Measurements from ENCODE around the gene TIGD2.

DNA sequence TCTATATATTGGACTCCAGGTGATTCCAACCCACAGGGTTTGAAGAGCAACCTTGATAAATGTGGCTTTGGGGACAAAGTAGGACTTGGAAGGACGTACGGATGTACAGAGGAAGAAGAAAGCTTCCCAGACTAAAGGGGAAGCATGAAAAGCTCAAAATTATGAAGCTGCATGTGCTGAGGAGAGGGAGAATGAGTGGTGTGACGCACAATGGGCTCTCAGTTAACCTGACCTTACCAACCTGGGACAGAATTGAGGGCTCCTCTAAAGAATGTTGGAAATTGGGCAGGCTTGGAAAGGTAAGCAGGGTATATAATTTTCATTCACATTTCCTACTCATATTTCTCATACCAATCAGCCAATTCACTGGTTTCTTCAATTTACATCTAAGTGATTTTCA, 10.5 kb upstream of the TIGD2 start:
- TF ChIP-seq TAF1 (IDR thresholded peaks at IDR 0.05; ENCODE audit: borderline replicate concordance, insufficient read depth, low read length) (no peak), POLR2AphosphoS5 (IDR thresholded peaks at IDR 0.05; ENCODE audit: low read depth, low read length) (no peak), SIN3A (IDR thresholded peaks at IDR 0.05; ENCODE audit: borderline replicate concordance, insufficient read depth, low read length) (no peak), FOXP2 (optimal IDR thresholded peaks at IDR 0.05; ENCODE audit: borderline replicate concordance, extremely low read depth, extremely low read length, insufficient read depth) (no peak)
- TF ChIP-seq, protein P1, sequence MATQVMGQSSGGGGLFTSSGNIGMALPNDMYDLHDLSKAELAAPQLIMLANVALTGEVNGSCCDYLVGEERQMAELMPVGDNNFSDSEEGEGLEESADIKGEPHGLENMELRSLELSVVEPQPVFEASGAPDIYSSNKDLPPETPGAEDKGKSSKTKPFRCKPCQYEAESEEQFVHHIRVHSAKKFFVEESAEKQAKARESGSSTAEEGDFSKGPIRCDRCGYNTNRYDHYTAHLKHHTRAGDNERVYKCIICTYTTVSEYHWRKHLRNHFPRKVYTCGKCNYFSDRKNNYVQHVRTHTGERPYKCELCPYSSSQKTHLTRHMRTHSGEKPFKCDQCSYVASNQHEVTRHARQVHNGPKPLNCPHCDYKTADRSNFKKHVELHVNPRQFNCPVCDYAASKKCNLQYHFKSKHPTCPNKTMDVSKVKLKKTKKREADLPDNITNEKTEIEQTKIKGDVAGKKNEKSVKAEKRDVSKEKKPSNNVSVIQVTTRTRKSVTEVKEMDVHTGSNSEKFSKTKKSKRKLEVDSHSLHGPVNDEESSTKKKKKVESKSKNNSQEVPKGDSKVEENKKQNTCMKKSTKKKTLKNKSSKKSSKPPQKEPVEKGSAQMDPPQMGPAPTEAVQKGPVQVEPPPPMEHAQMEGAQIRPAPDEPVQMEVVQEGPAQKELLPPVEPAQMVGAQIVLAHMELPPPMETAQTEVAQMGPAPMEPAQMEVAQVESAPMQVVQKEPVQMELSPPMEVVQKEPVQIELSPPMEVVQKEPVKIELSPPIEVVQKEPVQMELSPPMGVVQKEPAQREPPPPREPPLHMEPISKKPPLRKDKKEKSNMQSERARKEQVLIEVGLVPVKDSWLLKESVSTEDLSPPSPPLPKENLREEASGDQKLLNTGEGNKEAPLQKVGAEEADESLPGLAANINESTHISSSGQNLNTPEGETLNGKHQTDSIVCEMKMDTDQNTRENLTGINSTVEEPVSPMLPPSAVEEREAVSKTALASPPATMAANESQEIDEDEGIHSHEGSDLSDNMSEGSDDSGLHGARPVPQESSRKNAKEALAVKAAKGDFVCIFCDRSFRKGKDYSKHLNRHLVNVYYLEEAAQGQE (IDR thresholded peaks at IDR 0.05; ENCODE audit: insufficient read depth in 1 of 2, low read depth in 2 of 2, low read length in 2 of 2) = no peak

Data from PFSK-1 (cell line).